IMR-90 (cell line): Measurements from ENCODE around the gene PEX19. TPM values are rescaled to one million over a fixed set of nuclear protein-coding genes. Genes with fewer than 3 reads are reported as not detected.

ENCODE experiments used
- ATAC-seq: fragments of 200-7000 bp; cut with Tn5 transposase; 2 replicates; pipeline ENCODE4 v1.9.1; 2020; ENCODE audit warnings: low read depth, mild to moderate bottlenecking, moderate library complexity
- BruUV-seq: library from RNA; stranded (reverse); fragments of 400-500 nt; replicated peaks from 2 replicates; lab custom pipeline; 2021; lab: Mats Ljungman, UMichigan
- CTCF ChIA-PET: fragments of 300-600 bp; formaldehyde crosslinking; extraction: SDS; loops from one replicate; lab custom pipeline; 2021; ENCODE audit warnings: antibody characterized with exemption; lab: Yijun Ruan, JAX
- POLR2A ChIA-PET: fragments of 300-600 bp; sonication (Branson Sonifier 250); formaldehyde crosslinking; loops from one replicate; lab custom pipeline; 2022; ENCODE audit warnings: antibody characterized with exemption; ENCODE audit not compliant: unreplicated experiment; lab: Charles Lee
- DNase-seq: peaks from one replicate; pipeline ENCODE4 v3.0.0; 2013
- H2AFZ ChIP-seq: replicated peaks from 2 replicates; pipeline ENCODE3; 2013; ENCODE audit warnings: low read length, mild to moderate bottlenecking; ENCODE audit not compliant: poor library complexity
- H2AK5ac ChIP-seq: 2 replicates; pipeline ENCODE4 v1.6.1; 2013; ENCODE audit warnings: low read depth, low read length, inconsistent platforms
- H2AK9ac ChIP-seq: replicated peaks from 2 replicates; pipeline ENCODE3; 2013; ENCODE audit warnings: mild to moderate bottlenecking, low read depth, low read length, moderate library complexity; ENCODE audit not compliant: poor library complexity
- H2BK120ac ChIP-seq: 2 replicates; pipeline ENCODE4 v1.6.1; 2013; ENCODE audit warnings: low read depth, low read length, inconsistent platforms
- H2BK15ac ChIP-seq: 3 replicates; pipeline ENCODE4 v1.6.1; 2013; ENCODE audit warnings: low read depth, low read length, inconsistent platforms
- H2BK20ac ChIP-seq: 2 replicates; pipeline ENCODE4 v1.6.1; 2013; ENCODE audit warnings: low read depth, mild to moderate bottlenecking, inconsistent platforms, low read length, moderate library complexity
- H2BK5ac ChIP-seq: 2 replicates; pipeline ENCODE4 v1.6.1; 2013; ENCODE audit warnings: mild to moderate bottlenecking, low read depth, low read length, inconsistent platforms; ENCODE audit not compliant: poor library complexity, severe bottlenecking
- H3K14ac ChIP-seq: replicated peaks from 2 replicates; pipeline ENCODE4 v1.6.1; 2013; ENCODE audit warnings: low read depth, low read length, inconsistent platforms
- H3K18ac ChIP-seq: 2 replicates; pipeline ENCODE4 v1.6.1; 2013; ENCODE audit warnings: low read depth, low read length, control low read depth
- H3K23ac ChIP-seq: 2 replicates; pipeline ENCODE4 v1.6.1; 2013; ENCODE audit warnings: low read depth, low read length, inconsistent platforms
- H3K27ac ChIP-seq: 2 replicates; pipeline ENCODE4 v1.5.1; 2013; ENCODE audit warnings: mild to moderate bottlenecking, control low read depth, low read length; ENCODE audit not compliant: insufficient read depth
- H3K27me3 ChIP-seq: 2 replicates; pipeline ENCODE4 v1.6.1; 2013; ENCODE audit warnings: low read length; ENCODE audit not compliant: control insufficient read depth, insufficient read depth
- H3K36me3 ChIP-seq: 2 replicates; pipeline ENCODE4 v1.6.1; 2013; ENCODE audit warnings: low read length, mixed read lengths; ENCODE audit not compliant: control insufficient read depth, insufficient read depth
- H3K4ac ChIP-seq: 2 replicates; pipeline ENCODE4 v1.6.1; 2013; ENCODE audit warnings: low read depth, low read length, inconsistent platforms
- H3K4me1 ChIP-seq: 2 replicates; pipeline ENCODE4 v1.6.1; 2013; ENCODE audit warnings: low read length, mixed read lengths; ENCODE audit not compliant: control insufficient read depth, insufficient read depth
- H3K4me2 ChIP-seq: 2 replicates; pipeline ENCODE4 v1.6.1; 2013; ENCODE audit warnings: low read depth, mild to moderate bottlenecking, control low read depth, low read length, moderate library complexity
- H3K4me3 ChIP-seq: 2 replicates; pipeline ENCODE4 v1.5.1; 2013; ENCODE audit warnings: low read depth, mild to moderate bottlenecking, control low read depth, low read length, moderate library complexity; ENCODE audit not compliant: insufficient read depth
- H3K56ac ChIP-seq: 2 replicates; pipeline ENCODE4 v1.6.1; 2013; ENCODE audit warnings: low read length, inconsistent platforms; ENCODE audit not compliant: insufficient read depth; ENCODE audit errors: extremely low read depth
- H3K79me1 ChIP-seq, 2 experiments: 2 replicates each; pipeline ENCODE4 v1.6.1; 2013; ENCODE audit warnings: low read length in 2 of 2, inconsistent platforms in 1 of 2, low read depth in 1 of 2
- H3K9ac ChIP-seq: 2 replicates; pipeline ENCODE4 v1.6.1; 2013; ENCODE audit warnings: low read depth, low read length, control low read depth
- H3K9me1 ChIP-seq: 2 replicates; pipeline ENCODE4 v1.6.1; 2013; ENCODE audit warnings: low read length, inconsistent platforms; ENCODE audit not compliant: insufficient read depth
- H3K9me3 ChIP-seq: 2 replicates; pipeline ENCODE4 v1.6.1; 2013; ENCODE audit warnings: low read length; ENCODE audit not compliant: control insufficient read depth, insufficient read depth
- H4K20me1 ChIP-seq: 2 replicates; pipeline ENCODE4 v1.6.1; 2013; ENCODE audit warnings: low read length, inconsistent platforms; ENCODE audit not compliant: insufficient read depth
- H4K5ac ChIP-seq: 2 replicates; pipeline ENCODE4 v1.6.1; 2013; ENCODE audit warnings: mild to moderate bottlenecking, low read depth, low read length, control low read depth
- H4K8ac ChIP-seq, 2 experiments: 2 replicates each; pipeline ENCODE4 v1.6.1; 2013; ENCODE audit warnings: low read depth in 2 of 2, low read length in 2 of 2, control low read depth in 1 of 2, inconsistent platforms in 1 of 2
- H4K91ac ChIP-seq: 2 replicates; pipeline ENCODE4 v1.6.1; 2013; ENCODE audit warnings: low read depth, low read length, inconsistent platforms; ENCODE audit not compliant: insufficient read depth
- BHLHE40 ChIP-seq: fragments of 150-350 bp; IDR thresholded peaks from 2 replicates; pipeline ENCODE4 v1.6.1; 2016; ENCODE audit warnings: mild to moderate bottlenecking, low read depth, low read length
- CEBPB ChIP-seq: IDR thresholded peaks from 2 replicates; pipeline ENCODE4 v1.6.1; 2012; ENCODE audit warnings: low read depth, low read length, improper control_type of control experiment
- CHD1 ChIP-seq: IDR thresholded peaks from 2 replicates; pipeline ENCODE4 v1.6.1; 2012; ENCODE audit warnings: low read depth, low read length, improper control_type of control experiment
- CTCF ChIP-seq: conservative IDR thresholded peaks from 2 replicates; pipeline ENCODE4 v1.5.1; 2012; ENCODE audit warnings: mild to moderate bottlenecking, low read depth, low read length, improper control_type of control experiment
- ELK1 ChIP-seq: fragments of 150-350 bp; IDR thresholded peaks from 2 replicates; pipeline ENCODE4 v1.6.1; 2016; ENCODE audit warnings: low read depth, mild to moderate bottlenecking, low read length, moderate library complexity, borderline replicate concordance
- FOS ChIP-seq: fragments of 150-350 bp; IDR thresholded peaks from 2 replicates; pipeline ENCODE4 v1.6.1; 2016; ENCODE audit warnings: low read depth, low read length
- MAZ ChIP-seq: IDR thresholded peaks from 2 replicates; pipeline ENCODE4 v1.6.1; 2012; ENCODE audit warnings: low read depth, mild to moderate bottlenecking, low read length, improper control_type of control experiment, moderate library complexity, borderline replicate concordance
- MXI1 ChIP-seq: IDR thresholded peaks from 2 replicates; pipeline ENCODE4 v1.6.1; 2012; ENCODE audit warnings: low read depth, mild to moderate bottlenecking, low read length, moderate library complexity, borderline replicate concordance
- NFE2L2 ChIP-seq: fragments of 150-350 bp; IDR thresholded peaks from 2 replicates; pipeline ENCODE4 v1.6.1; 2016; ENCODE audit warnings: low read depth, mild to moderate bottlenecking, low read length
- POLR2A ChIP-seq: IDR thresholded peaks from 2 replicates; pipeline ENCODE4 v1.6.1; 2012; ENCODE audit warnings: mild to moderate bottlenecking, low read depth, low read length
- RAD21 ChIP-seq: IDR thresholded peaks from 2 replicates; pipeline ENCODE4 v1.6.1; 2012; ENCODE audit warnings: low read length, improper control_type of control experiment
- RCOR1 ChIP-seq: IDR thresholded peaks from 2 replicates; pipeline ENCODE4 v1.6.1; 2012; ENCODE audit warnings: mild to moderate bottlenecking, low read length, improper control_type of control experiment; ENCODE audit not compliant: insufficient replicate concordance
- RFX5 ChIP-seq: IDR thresholded peaks from 2 replicates; pipeline ENCODE4 v1.8.0; 2012; ENCODE audit warnings: low read depth, mild to moderate bottlenecking, low read length, moderate library complexity
- SMC3 ChIP-seq: fragments of 150-350 bp; IDR thresholded peaks from 2 replicates; pipeline ENCODE4 v1.6.1; 2016; ENCODE audit warnings: low read depth, mild to moderate bottlenecking, antibody characterized with exemption, low read length, moderate library complexity
- WGBS, 2 experiments: methylation state at CpG; one replicate each; pipeline versions ENCODE4 v1.1.5 to v1.1.7; 2013; ENCODE audit warnings: missing lambda C conversion rate in 2 of 2; ENCODE audit not compliant: insufficient read length in 1 of 2; ENCODE audit errors: extremely low coverage in 2 of 2; 5-methylcytosine and 5-hydroxymethylcytosine counted together
- dilution Hi-C: fragments of 300-500 bp; cut with HindIII; formaldehyde crosslinking; loops from one replicate; pipeline ENCODE4 v1.14.3; 2018; ENCODE audit warnings: low sequenced_read_pairs; ENCODE audit not compliant: unreplicated experiment
- in situ Hi-C: fragments of 300-500 bp; cut with MboI; formaldehyde crosslinking; loops from 3 replicates; pipeline ENCODE4 v1.14.3; 2019; ENCODE audit warnings: low sequenced_read_pairs, inconsistent platforms, mixed read lengths
- intact Hi-C: fragments of 100-400 bp; cut with micrococcal nuclease; formaldehyde crosslinking; loops from 2 replicates; pipeline ENCODE4 v1.10.0; 2022
- polyA plus RNA-seq, 3 experiments: library from polyadenylated mRNA; depleted of rRNA; stranded (reverse); fragments of >200 nt; gene quantifications; 2 replicates each; pipeline ENCODE4 v1.2.3, GENCODE V29; 2012; ENCODE audit warnings: low replicate concordance in 1 of 3
- total RNA-seq: library from RNA; depleted of rRNA; stranded (reverse); fragments of >200 nt; gene quantifications from 2 replicates; pipeline ENCODE4 v1.2.3, GENCODE V29; 2012

Gene PEX19
- total and polyA plus RNA-seq, 2 of the 4 experiments (the other 2 are of a cell fraction) = 44.5 to 67.7 TPM

- Histone ChIP-seq H3K9me1 (peaks cover 4% of the 10 kb centered on the region), H2BK20ac (peak within 1 kb of the TSS; percentile 30), H4K5ac (peak within 1 kb of the TSS; percentile 89), H3K79me1 (peaks cover 12 to 42% of the 10 kb centered on the region in 2 experiments; a peak in 3 of 4 replicates), H2BK5ac (peak within 1 kb of the TSS; percentile 91), H2AK9ac (peak within 1 kb of the TSS; percentile 100), H2AFZ (peak within 1 kb of the TSS; percentile 90), H3K4me2 (peak within 1 kb of the TSS; percentile 84), H3K18ac (peak within 1 kb of the TSS; percentile 77), H3K27ac (peak within 1 kb of the TSS; percentile 91), H2BK15ac (peak within 1 kb of the TSS; percentile 57; the same call in 2 of the 3 replicates), H3K27me3 (no peaks in the 10 kb centered on the region), H3K9ac (peak within 1 kb of the TSS; percentile 92), H2AK5ac (peak within 1 kb of the TSS; percentile 97), H3K14ac (peak within 1 kb of the TSS; percentile 95), H3K23ac (peak within 1 kb of the TSS; percentile 97), H3K4me1 (peaks cover 2% of the 10 kb centered on the region; the same call in 1 of the 2 replicates), H3K56ac (peak within 1 kb of the TSS; percentile 95), H2BK120ac (peak within 1 kb of the TSS; percentile 82), H3K4ac (peak within 1 kb of the TSS; percentile 96), H4K20me1 (peaks cover 19% of the 10 kb centered on the region), H3K9me3 (no peaks in the 10 kb centered on the region), H3K4me3 (peak within 1 kb of the TSS; percentile 71), H4K91ac (peak within 1 kb of the TSS; percentile 97), H4K8ac (peak within 1 kb of the TSS; percentile 91 to 96), H3K36me3 (no peaks in the 10 kb centered on the region)
- CTCF ChIA-PET = interaction anchor here (1.0 to 1.6 kb wide), 2 partner anchors 18 to 69 kb away, joined by 3 to 4 read pairs; no protein-coding TSS in a partner anchor
- BruUV-seq = TSS peak; percentile 53
- POLR2A ChIA-PET = interaction anchor here (0.5 to 1.0 kb wide), 3 partner anchors 14 to 181 kb away, joined by 3 read pairs; no protein-coding TSS in a partner anchor
- peak; percentile 97 for DNase-seq
- in situ Hi-C loops = no loop called here
- intact Hi-C loops = loop anchor here (1.0 kb wide), 1 partner anchor 23 kb away; the partner anchor contains the start of gene PEX19
- ATAC-seq = peak; percentile 97
- 0% methylated on average over 13 of the region's 67 CpGs; no CpG with 5 or more reads in 1 of the 2 experiments for WGBS, 2 experiments
- dilution Hi-C loops = no loop called here
- no peak for TF ChIP-seq FOS
- TF ChIP-seq RCOR1 = no peak
- no peak for TF ChIP-seq MXI1
- TF ChIP-seq RFX5 = no peak
- no peak for TF ChIP-seq ELK1
- TF ChIP-seq RAD21 = no peak
- peak; percentile 86; the same call in 1 of the 2 replicates for TF ChIP-seq CHD1
- no peak for TF ChIP-seq BHLHE40
- TF ChIP-seq MAZ = peak; percentile 28; the same call in 1 of the 2 replicates
- peak; percentile 97 for TF ChIP-seq POLR2A
- no peak for TF ChIP-seq SMC3
- TF ChIP-seq NFE2L2 = no peak
- 0 out of 2 replicates have a peak, but pooled peaks have one; percentile 1 for TF ChIP-seq CTCF
- TF ChIP-seq CEBPB = no peak
Measured at GRCh38 chr1:160261893-160262794, 22.8 kb downstream of the PEX19 start, which contains the start of gene DCAF8. TSS of gene DCAF8 (minus strand) at chr1:160262549. CDS start at chr1:160244008, 18,541 bp downstream.
